HG03045 (cell line): ENCODE results near the gene PRRX2.
"Not testable (repeated sequence)": the region's sequence is repeated elsewhere in the genome, so short reads cannot be mapped to it uniquely, and the experiment has no call there.

Source experiments
- ATAC-seq: cut with Tn5 transposase; IDR thresholded peaks from one replicate; pipeline ENCODE4 v1.9.1; 2021; ENCODE audit warnings: mild to moderate bottlenecking, moderate library complexity; ENCODE audit not compliant: unreplicated experiment

PRRX2 gene

DNA sequence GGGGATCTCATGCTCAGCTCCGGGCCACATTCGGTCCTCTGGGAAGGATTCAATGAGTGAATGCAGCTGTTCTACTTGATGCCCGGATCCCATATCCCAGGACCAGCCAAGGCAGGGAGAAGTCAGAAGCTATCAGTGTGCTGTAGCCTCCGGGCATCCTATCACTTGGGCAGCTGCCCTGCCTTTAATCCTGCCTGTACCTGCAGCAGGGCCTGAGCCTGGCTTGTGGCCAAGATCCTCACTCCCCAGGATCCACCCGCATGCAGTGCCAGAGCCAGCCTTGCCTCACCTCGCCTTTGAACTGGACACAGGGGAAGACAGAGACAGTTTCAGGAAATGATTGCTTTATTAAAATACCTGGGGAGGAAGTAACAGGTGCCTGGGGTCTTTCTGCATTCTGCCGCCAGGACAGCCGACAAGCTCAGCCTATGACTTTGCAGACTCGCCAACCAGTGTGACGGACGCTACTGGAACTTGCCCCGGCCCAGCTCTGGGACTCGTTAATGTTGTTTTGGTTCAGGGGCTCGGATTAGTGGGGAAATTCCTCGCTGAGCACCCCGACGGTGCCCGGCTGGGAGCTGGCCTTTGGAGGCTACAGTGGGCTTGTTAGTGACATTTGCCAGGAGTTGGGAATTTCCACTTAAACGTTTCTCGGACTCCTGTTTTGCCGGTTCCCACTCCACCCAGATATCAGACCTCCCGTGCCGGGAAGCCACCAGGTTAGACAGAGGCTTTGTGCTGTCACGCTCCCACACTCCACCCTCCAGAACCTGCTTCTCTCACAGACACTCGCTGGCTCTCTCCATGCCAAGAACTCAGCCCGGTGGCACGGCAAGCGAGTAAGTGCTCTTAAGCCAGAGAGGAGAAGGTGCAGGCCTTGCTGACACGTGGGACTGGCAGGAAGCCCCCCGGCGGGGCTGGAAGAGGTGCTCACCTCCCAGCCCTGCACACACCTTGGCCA is 86.7 kb downstream of the PRRX2 start:
- ATAC-seq = no peak

- no peak for ATAC-seq
These were observed 87.7 kb downstream of the PRRX2 start, which contains the start of gene PTGES for GRCh38 chr9:129752900-129753729. TSS of gene PTGES (minus strand) at chr9:129753042. CDS start at chr9:129753012, 30 bp downstream.

DNA sequence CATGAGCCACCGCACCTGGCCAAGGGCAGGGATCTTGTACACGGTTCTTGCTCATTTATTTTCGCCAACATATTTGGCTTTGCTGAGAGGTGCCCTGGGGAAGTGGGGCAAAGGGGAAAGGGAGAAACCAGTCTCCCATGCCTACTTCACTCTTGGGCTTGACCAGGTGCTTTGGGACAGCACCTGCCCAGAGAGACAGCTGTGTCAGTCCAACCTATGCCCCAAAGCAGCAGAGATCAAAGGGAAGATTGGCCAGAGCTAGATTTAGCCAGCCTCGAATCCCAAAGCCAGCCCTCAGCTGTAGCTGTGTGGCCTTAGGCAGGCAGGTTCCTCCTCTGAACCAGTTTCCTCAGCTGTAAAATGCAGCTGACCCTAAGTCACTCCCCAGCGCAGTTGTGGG is 89.7 kb downstream of the PRRX2 start:
- no peak for ATAC-seq

- no peak for ATAC-seq
These were observed 90.7 kb downstream of the PRRX2 start for GRCh38 chr9:129756191-129756590.

DNA sequence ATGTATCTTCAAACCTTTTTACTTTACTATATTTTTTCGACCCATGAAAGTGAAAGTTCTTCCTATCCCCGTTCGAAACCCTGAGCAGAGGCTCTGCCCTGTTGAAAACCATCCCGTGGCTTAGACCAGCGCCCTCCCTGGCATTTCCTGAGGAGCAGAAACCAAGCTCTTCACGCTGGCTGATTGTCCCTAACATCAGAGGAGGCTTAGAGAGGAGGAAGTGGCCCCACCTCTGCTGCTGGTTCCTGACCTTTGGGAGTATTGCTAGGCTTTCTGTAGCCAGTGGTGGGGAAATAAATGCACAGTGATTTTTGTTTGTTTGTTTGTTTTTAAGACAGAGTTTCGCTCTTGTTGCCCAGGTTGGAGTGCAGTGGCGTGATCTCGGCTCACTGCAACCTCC is 91.6 kb downstream of the PRRX2 start:
- ATAC-seq = no peak

- no peak for ATAC-seq
These were observed 93.9 kb downstream of the PRRX2 start for GRCh38 chr9:129759319-129759718.

DNA sequence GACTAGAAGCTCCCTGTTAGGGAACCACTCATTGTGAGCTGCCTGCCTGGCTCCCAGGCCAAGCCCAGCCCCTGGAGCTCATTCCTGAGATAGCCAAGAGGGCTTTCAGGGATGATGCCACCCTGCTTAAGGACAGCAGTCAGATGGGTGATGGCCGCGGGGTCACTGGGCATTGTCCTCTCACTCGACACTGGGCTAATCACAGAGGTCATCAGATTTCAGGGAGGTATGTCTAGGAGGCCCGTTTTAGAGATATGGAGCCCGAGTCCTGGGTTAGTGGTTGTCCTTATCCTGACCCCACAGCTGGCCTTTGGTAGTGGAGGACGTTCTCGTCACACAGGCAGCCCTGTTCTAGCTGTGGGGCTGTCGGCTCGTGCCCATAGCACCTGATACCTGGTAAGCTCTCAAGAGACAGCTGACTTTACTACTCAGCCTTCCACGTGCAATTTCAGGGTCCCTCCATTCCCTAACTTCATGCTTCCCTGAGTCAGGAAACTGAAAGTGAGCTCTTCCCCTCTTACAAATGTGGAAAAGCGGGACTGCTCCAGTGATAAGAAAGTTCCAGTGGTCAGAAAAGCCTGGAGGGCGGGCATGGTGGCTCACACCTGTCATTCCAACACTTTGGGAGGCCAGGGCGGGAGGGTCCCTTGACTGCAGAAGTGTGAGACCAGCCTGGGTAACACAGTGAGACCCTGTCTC is 94.5 kb downstream of the PRRX2 start:
- no peak for ATAC-seq

DNA sequence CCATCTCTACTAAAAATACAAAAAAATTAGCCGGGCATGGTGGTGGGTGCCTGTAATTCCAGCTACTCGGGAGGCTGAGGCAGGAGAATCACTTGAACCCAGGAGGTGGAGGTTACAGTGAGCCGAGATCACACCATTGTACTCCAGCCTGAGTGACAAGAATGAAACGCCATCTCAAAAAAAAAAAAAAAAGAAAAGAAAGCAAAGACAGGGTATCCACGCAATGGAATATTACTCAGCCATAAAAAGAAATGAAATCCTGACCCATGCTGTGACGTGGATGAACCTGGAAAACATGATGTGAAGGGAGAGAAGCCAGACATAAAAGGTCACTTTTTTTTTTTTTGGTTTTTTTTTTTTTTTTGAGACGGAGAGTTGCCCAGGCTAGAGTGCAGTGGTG is 95.3 kb downstream of the PRRX2 start:
- not testable (repeated sequence) for ATAC-seq

GRCh38 chr9:129761293-129761900 is 96.0 kb downstream of the PRRX2 start:
- ATAC-seq = no peak

- no peak for ATAC-seq
These were observed 96.5 kb downstream of the PRRX2 start for GRCh38 chr9:129761901-129762369.

GRCh38 chr9:129762370-129762984 is 97.0 kb downstream of the PRRX2 start:
- not testable (repeated sequence) for ATAC-seq

DNA sequence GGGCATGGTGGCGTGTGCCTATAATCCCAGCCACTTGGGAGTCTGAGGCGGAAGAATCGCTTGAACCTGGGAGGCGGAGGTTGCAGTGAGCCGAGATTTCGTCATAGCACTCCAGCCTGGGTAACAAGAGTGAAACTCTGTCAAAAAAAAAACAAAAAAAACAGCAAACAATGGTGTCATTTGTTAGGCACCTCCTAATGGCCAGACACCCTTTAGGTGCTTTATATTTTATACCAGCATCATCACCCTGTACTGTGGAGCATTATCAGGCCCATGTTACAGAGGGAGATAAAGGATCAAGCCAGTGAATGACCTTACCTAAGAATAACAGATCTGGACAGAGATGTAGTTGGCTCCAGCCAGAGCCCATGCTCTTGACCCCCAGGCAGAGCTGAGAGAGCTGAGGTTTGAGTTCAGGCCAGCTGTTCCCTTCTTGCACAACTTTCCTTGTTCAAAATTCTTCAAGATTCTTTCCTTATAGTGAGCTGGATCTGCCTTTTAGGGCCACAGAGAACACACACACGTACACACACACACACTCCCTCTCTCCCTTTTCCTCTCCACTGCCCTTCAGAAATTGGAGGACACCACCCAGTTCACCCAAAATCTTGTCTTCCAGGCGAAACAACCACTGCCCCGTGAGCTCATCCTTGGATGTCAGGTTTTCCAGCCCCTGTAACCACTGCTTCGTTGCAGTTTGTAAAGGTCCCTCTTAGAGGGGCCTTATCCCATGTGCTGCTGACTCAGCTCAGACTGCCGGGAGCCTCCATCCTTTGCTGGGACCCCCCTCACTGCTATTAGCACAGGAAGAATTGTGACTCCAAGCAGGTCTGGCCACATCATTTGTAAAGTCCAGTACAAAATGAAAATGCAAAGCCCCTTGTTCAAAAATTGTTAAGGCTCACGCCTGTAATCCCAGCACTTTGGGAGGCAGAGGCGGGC is 97.8 kb downstream of the PRRX2 start:
- no peak for ATAC-seq

GRCh38 chr9:129765764-129766317 is 100.4 kb downstream of the PRRX2 start:
- no peak for ATAC-seq

GRCh38 chr9:129768486-129768885 is 103.0 kb downstream of the PRRX2 start:
- no peak for ATAC-seq

DNA sequence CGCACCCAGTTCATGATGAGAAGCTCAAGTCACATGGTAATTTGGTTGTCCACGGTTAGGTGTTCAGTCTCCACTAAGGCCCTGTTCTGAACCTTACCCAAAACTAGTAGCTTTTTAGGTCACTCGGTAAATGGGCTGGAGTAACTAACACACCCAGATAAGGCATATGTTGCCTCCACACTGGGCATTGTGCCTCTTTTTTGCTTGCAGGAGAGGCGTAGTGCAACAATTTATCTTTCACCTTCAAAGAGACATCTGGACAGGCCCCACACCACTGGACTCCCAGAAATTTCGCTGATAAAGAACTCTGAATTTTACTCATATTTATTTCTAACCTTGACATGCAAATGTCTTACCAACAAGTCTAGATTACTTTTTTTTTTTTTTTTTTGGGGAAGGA is 104.2 kb downstream of the PRRX2 start:
- no peak for ATAC-seq

- no peak for ATAC-seq
These were observed 105.3 kb downstream of the PRRX2 start for GRCh38 chr9:129770741-129771140.
